ENCODE results near the gene CNRIP1.

Gene CNRIP1

GRCh38 chr2:68278169-68278568 lies 41.6 kb downstream of the CNRIP1 start:
- no peak overlapping the region for H3K4me3 ChIP-seq (ENCODE audit: low read depth, low read length)
- no peak for TF ChIP-seq MYC (IDR thresholded peaks at IDR 0.05; ENCODE audit: low read depth, low read length)
- DNase-seq (ENCODE audit: low read depth): no peak

- no peak for TF ChIP-seq CTCF (IDR thresholded peaks at IDR 0.05; ENCODE audit: low read depth, low read length)
- TF ChIP-seq MYC (IDR thresholded peaks at IDR 0.05; ENCODE audit: low read depth, low read length): no peak
- no peak for DNase-seq (ENCODE audit: low read depth)
- no peak overlapping the region for H3K4me3 ChIP-seq (ENCODE audit: low read depth, low read length)
Observed at GRCh38 chr2:68274022-68274421, 45.7 kb downstream of the CNRIP1 start.

- peak; percentile 44 for DNase-seq (ENCODE audit: low read depth)
- no peak for TF ChIP-seq MAX (IDR thresholded peaks at IDR 0.05; ENCODE audit: low read depth, low read length)
- no peak for TF ChIP-seq CTCF (IDR thresholded peaks at IDR 0.05; ENCODE audit: low read depth, low read length)
- TF ChIP-seq MYC (IDR thresholded peaks at IDR 0.05; ENCODE audit: low read depth, low read length): no peak
- TF ChIP-seq POLR2A (IDR thresholded peaks at IDR 0.05; ENCODE audit: extremely low read depth, insufficient read length): no peak
Observed at GRCh38 chr2:68272246-68272994, 47.3 kb downstream of the CNRIP1 start.

GRCh38 chr2:68266655-68267054 lies 53.1 kb downstream of the CNRIP1 start:
- no peak overlapping the region for H3K4me3 ChIP-seq (ENCODE audit: low read depth, low read length)
- no peak for DNase-seq (ENCODE audit: low read depth)
- TF ChIP-seq CTCF (IDR thresholded peaks at IDR 0.05; ENCODE audit: low read depth, low read length): no peak
- TF ChIP-seq MAX (IDR thresholded peaks at IDR 0.05; ENCODE audit: low read depth, low read length): no peak
- no peak for TF ChIP-seq MYC (IDR thresholded peaks at IDR 0.05; ENCODE audit: low read depth, low read length)
- no peak for TF ChIP-seq POLR2A (IDR thresholded peaks at IDR 0.05; ENCODE audit: extremely low read depth, insufficient read length)

More at GRCh38 chr2:68272246-68272994, 47.3 kb downstream of the CNRIP1 start:
- H3K4me3 ChIP-seq (ENCODE audit: low read depth, low read length): no peak overlapping the region

- DNase-seq (ENCODE audit: low read depth): no peak
- no peak overlapping the region for H3K4me3 ChIP-seq (ENCODE audit: low read depth, low read length)
- TF ChIP-seq CTCF (IDR thresholded peaks at IDR 0.05; ENCODE audit: low read depth, low read length) (no peak), POLR2A (IDR thresholded peaks at IDR 0.05; ENCODE audit: extremely low read depth, insufficient read length) (no peak), MAX (IDR thresholded peaks at IDR 0.05; ENCODE audit: low read depth, low read length) (no peak), MYC (IDR thresholded peaks at IDR 0.05; ENCODE audit: low read depth, low read length) (no peak)
Observed at GRCh38 chr2:68263632-68264031, 56.1 kb downstream of the CNRIP1 start.

- TF ChIP-seq POLR2A (IDR thresholded peaks at IDR 0.05; ENCODE audit: extremely low read depth, insufficient read length) (no peak), CTCF (IDR thresholded peaks at IDR 0.05; ENCODE audit: low read depth, low read length) (no peak), MYC (IDR thresholded peaks at IDR 0.05; ENCODE audit: low read depth, low read length) (no peak), MAX (IDR thresholded peaks at IDR 0.05; ENCODE audit: low read depth, low read length) (no peak)
- no peak overlapping the region for H3K4me3 ChIP-seq (ENCODE audit: low read depth, low read length)
- DNase-seq (ENCODE audit: low read depth): no peak
Observed at GRCh38 chr2:68258851-68259250, 60.9 kb downstream of the CNRIP1 start.

Measured in NB4 (cell line).